GOT3 (cell line): ENCODE measurements around the gene SEC24C.
"Not testable (repeated sequence)": the region's sequence is repeated elsewhere in the genome, so short reads cannot be mapped to it uniquely, and the experiment has no call there.

ENCODE experiments used
- DNase-seq: peaks from one replicate; lab custom pipeline; 2025; ENCODE audit warnings: mixed read lengths; lab: John Stamatoyannopoulos, UW

Gene SEC24C

GRCh38 chr10:73731588-73732375 is 12.4 kb upstream of the SEC24C start:
- no peak for DNase-seq

- no peak for DNase-seq
Observed at GRCh38 chr10:73732426-73732825, 11.7 kb upstream of the SEC24C start.

GRCh38 chr10:73732931-73733623 is 11.1 kb upstream of the SEC24C start:
- no peak for DNase-seq

- DNase-seq = no peak
Observed at GRCh38 chr10:73734028-73734720, 10.0 kb upstream of the SEC24C start.

- DNase-seq = no peak
Observed at GRCh38 chr10:73734796-73735305, 9.3 kb upstream of the SEC24C start.

GRCh38 chr10:73740501-73741254 is 3.5 kb upstream of the SEC24C start:
- DNase-seq = not testable (repeated sequence)

- no peak for DNase-seq
Observed at GRCh38 chr10:73742454-73742734, 1.8 kb upstream of the SEC24C start.

- DNase-seq = no peak
Observed at GRCh38 chr10:73743327-73743904, 756 bp upstream of the SEC24C start.

- no peak for DNase-seq
Observed at GRCh38 chr10:73744664-73744975, 448 bp downstream of the SEC24C start.

- no peak for DNase-seq
Observed at GRCh38 chr10:73746721-73747120, 2.5 kb downstream of the SEC24C start.

- DNase-seq = no peak
Observed at GRCh38 chr10:73750819-73751218, 6.6 kb downstream of the SEC24C start.

- DNase-seq = no peak
Observed at GRCh38 chr10:73756183-73756582, 12.0 kb downstream of the SEC24C start.

GRCh38 chr10:73758704-73759511 is 14.7 kb downstream of the SEC24C start:
- DNase-seq = no peak

GRCh38 chr10:73759512-73760115 is 15.4 kb downstream of the SEC24C start:
- DNase-seq = no peak

- no peak for DNase-seq
Observed at GRCh38 chr10:73761781-73762180, 17.6 kb downstream of the SEC24C start.

- no peak for DNase-seq
Observed at GRCh38 chr10:73762915-73763314, 18.7 kb downstream of the SEC24C start.

GRCh38 chr10:73763343-73763742 is 19.2 kb downstream of the SEC24C start:
- DNase-seq = no peak

- no peak for DNase-seq
Observed at GRCh38 chr10:73765066-73765465, 20.9 kb downstream of the SEC24C start.

GRCh38 chr10:73768881-73769280 is 24.7 kb downstream of the SEC24C start:
- DNase-seq = no peak

- no peak for DNase-seq
Observed at GRCh38 chr10:73769396-73769795, 25.2 kb downstream of the SEC24C start.
